HG03103 (cell line): ENCODE data around the gene RAB35.

Source experiments
- ATAC-seq: cut with Tn5 transposase; IDR thresholded peaks from one replicate; pipeline ENCODE4 v1.9.1; 2021; ENCODE audit warnings: low read depth; ENCODE audit not compliant: unreplicated experiment

RAB35 gene

DNA sequence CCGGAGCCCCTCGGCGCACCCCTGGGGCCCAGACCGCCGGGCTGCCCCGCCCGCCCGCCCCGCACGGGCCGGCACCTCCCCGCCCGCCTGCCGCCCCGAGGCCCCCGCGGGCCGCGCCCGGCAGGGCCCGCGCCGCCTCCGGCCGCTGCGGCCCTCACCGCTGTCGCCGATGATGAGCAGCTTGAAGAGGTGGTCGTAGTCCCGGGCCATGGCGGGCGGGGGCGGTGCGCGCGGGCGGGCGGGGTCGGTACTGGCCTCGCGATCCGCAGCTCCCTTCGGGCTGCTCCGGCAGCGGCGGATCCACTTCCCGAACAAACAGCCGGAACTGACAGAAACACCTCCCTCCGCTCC, at the start of gene RAB35:
Gene RAB35, minus strand, starts transcription at position 313 of the 351 bp plus-strand sequence. Its CDS starts 103 bp downstream, at position 210.
- ATAC-seq = peak; percentile 3

DNA sequence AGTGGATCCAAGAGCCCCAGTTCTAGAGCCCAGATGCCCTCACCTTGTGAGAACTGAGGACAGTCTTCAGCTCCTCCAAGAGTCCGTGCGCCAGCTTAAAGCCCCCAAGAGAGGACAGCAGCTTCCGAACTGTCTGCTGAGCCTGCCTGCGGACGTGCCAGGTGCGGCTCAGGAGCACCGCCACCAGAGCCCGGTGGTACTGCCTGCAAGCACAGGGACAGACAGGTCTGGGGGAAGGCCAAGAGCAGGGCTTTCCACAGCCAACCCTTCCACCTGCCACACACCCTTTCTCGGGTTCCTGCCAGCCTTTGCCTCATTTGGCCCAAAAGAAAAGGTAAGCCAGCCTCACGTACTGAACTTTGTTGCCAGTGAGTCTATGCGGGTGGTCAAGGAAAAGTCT, 47.7 kb upstream of the RAB35 start:
- ATAC-seq = no peak

DNA sequence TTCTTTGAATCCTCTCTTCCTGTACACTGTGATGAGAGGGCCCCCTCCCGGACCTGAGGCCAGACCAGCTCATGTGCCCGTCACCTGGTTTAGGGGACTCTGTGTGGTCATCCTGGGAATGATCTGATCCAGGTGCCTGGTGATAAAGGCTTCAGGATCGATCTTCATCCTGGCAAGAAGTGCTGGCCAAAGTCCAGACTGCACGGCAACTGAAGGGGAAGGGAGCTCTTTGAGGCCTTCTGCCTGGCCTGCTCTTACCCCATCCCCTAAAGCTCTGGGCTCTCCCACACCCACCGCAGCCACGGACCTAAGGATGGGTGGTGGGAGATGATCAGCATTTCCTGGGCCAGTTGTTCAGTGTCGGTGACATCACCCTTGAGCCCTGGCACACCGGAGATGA, 46.2 kb upstream of the RAB35 start:
- no peak for ATAC-seq

GRCh38 chr12:120161852-120162251, 45.3 kb upstream of the RAB35 start:
- ATAC-seq = no peak

GRCh38 chr12:120159509-120160237, 43.1 kb upstream of the RAB35 start:
- ATAC-seq = no peak

DNA sequence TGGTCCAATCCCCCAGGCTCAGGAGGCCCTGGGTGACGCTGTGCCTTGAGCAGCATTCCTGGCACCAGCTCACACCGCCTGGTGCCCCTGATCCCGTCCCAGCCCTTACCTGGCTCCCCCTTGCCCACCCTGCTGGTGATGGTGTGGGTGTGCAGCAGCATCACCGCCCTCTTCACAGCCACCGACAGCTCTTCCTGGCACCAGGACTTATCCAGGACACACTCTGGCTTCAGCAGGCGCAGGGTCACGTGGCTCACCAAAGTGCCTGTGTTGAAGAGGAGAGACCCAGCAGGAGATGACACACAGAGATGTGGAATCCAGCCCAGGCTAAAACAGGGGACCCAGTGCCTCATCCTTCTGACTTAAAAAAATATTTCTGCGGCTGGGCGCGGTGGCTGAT, 41.8 kb upstream of the RAB35 start:
- ATAC-seq = no peak

- no peak for ATAC-seq
Measured at GRCh38 chr12:120157678-120158077, 41.1 kb upstream of the RAB35 start.

GRCh38 chr12:120156315-120157259, 40.0 kb upstream of the RAB35 start:
- no peak for ATAC-seq

DNA sequence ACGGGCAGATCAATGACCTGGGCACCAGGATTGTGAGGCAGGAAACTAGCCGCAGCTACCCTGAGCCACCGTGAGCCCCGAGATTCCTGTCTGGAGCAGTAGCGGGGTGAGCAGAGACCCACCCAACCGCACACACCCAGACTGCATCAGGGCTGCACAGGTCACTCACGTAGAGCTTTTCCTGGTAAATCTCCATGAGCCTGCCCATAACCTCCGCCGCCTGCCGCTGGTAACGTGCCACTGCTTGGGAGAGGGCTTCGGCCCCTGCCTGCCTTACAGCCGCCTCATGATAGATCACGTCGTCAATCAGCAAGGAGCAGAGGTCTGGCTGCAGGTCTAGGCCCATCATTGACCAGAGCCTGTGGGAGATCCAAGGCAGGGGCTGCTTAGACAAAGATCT, 38.5 kb upstream of the RAB35 start:
- no peak for ATAC-seq

GRCh38 chr12:120150919-120151525, 34.5 kb upstream of the RAB35 start:
- ATAC-seq = no peak

DNA sequence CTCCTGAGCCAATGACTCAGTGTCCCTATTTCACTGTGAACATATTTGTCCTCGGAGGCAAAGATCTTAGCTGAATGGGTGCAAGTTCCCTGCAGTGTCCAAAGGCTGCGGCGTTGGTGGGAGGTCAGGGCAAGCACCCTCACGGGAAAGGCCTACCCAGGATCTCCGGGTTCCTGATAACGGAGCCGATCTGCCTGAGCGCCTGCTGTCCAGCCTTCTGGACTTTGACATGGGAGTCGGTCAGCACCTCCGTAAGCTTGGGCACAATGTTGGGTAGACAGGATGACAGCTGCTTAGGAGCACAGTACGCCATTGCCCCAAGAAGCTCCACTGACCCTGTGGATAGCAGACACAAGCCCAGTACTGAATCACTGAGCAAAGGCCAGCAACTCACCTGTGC, 31.5 kb upstream of the RAB35 start:
- no peak for ATAC-seq

- ATAC-seq = no peak
Measured at GRCh38 chr12:120145164-120145563, 28.6 kb upstream of the RAB35 start.

DNA sequence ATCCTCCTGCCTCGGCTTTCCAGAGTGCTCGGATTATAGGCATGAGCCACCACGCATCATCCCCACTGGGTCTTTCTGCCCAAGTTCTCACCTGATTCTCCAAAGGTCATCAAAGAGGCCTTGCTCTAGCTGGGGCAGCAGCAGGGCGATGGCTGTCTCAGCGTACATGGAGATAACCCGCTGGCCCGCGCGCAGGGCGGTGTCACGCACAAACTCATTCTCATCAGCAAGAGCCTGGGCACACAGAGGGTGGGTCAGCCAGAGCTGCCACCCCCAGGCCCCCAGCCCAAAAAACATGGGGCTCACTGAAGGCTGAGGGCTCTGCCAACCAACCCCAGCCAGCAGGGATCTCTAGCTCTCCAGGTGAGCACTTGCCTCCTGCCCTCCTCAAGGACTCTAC, 27.7 kb upstream of the RAB35 start:
- ATAC-seq = no peak

GRCh38 chr12:120142231-120142877, 25.8 kb upstream of the RAB35 start:
- no peak for ATAC-seq

GRCh38 chr12:120141336-120141735, 24.8 kb upstream of the RAB35 start:
- no peak for ATAC-seq

DNA sequence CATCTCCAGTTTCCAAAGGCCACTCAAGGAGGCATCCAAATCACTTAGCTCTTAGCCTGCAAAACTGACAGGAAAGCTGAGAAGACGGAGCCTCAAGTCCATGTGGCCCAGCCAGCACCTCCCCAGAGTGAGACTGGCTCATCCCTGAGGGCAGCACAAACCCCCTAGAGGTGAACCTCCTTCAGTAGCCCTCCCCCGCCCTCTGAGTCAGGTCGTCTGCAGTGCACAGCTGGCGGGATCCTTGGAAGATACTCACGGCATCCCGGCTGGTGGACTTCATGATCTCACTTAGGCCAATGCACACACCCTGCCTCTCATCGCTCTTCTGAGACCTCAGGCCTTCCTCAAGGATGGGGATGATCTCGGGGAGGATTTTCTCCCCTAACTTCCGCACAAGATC, 24.1 kb upstream of the RAB35 start:
- ATAC-seq = no peak

GRCh38 chr12:120139958-120140357, 23.4 kb upstream of the RAB35 start:
- ATAC-seq = no peak

GRCh38 chr12:120138366-120138765, 21.8 kb upstream of the RAB35 start:
- ATAC-seq = no peak

DNA sequence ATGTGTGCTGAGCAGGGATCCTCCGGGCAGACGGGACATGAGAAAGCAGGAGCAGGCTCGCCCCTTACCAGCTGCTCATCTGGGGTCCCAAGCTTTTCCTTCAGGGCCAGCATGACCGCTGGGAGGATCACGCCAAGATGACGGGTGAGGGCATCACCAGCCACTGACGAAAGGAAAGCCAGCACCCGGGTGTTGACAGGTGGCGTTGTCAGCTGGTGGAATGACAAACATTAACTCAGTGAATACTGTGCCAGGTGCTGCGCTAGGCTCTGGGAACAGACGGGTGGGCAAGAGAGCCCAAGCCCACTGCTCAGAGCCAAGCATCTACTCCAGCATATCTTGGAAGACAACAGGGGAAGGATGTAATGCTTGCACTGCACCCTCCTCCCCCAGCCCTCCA, 21.3 kb upstream of the RAB35 start:
- ATAC-seq = no peak

GRCh38 chr12:120136093-120136770, 19.7 kb upstream of the RAB35 start:
- no peak for ATAC-seq
